BE2C (cell line): ENCODE measurements around the gene SPHK2.

Source experiments
- DNase-seq: peaks from one replicate; pipeline ENCODE4 v3.0.0-alpha.2; 2020
- H3K27me3 ChIP-seq: fragments of 250-450 bp; sonication (Bioruptor Pico); 2 replicates; pipeline ENCODE4 v1.5.1; 2020; ENCODE audit warnings: mild to moderate bottlenecking
- H3K36me3 ChIP-seq: fragments of 250-450 bp; sonication (Bioruptor Pico); 2 replicates; pipeline ENCODE4 v1.5.1; 2020; ENCODE audit warnings: mild to moderate bottlenecking
- H3K4me1 ChIP-seq: fragments of 250-450 bp; sonication (Bioruptor Pico); 2 replicates; pipeline ENCODE4 v1.5.1; 2020
- H3K4me3 ChIP-seq: 2 replicates; pipeline ENCODE4 v1.5.1; 2011; ENCODE audit warnings: low read depth, low read length
- H3K9me3 ChIP-seq: fragments of 250-450 bp; sonication (Bioruptor Pico); 2 replicates; pipeline ENCODE4 v1.5.1; 2020
- TF ChIP-seq, protein P1 (sequence below): IDR thresholded peaks from 2 replicates; pipeline ENCODE4 v1.5.1; 2012; ENCODE audit warnings: mild to moderate bottlenecking, low read depth, low read length

The SPHK2 gene

GRCh38 chr19:48638831-48639381 lies 19.6 kb downstream of the SPHK2 start:
- no peaks in the 10 kb centered on the region for H3K36me3 ChIP-seq
- H3K4me3 ChIP-seq = no peak overlapping the region
- peaks cover 16% of the 10 kb centered on the region for H3K4me1 ChIP-seq
- TF ChIP-seq, protein P1, sequence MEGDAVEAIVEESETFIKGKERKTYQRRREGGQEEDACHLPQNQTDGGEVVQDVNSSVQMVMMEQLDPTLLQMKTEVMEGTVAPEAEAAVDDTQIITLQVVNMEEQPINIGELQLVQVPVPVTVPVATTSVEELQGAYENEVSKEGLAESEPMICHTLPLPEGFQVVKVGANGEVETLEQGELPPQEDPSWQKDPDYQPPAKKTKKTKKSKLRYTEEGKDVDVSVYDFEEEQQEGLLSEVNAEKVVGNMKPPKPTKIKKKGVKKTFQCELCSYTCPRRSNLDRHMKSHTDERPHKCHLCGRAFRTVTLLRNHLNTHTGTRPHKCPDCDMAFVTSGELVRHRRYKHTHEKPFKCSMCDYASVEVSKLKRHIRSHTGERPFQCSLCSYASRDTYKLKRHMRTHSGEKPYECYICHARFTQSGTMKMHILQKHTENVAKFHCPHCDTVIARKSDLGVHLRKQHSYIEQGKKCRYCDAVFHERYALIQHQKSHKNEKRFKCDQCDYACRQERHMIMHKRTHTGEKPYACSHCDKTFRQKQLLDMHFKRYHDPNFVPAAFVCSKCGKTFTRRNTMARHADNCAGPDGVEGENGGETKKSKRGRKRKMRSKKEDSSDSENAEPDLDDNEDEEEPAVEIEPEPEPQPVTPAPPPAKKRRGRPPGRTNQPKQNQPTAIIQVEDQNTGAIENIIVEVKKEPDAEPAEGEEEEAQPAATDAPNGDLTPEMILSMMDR = no peak
- H3K9me3 ChIP-seq = no peaks in the 10 kb centered on the region
- peak; percentile 29 for DNase-seq
- H3K27me3 ChIP-seq = no peaks in the 10 kb centered on the region

GRCh38 chr19:48639483-48640375 lies 20.4 kb downstream of the SPHK2 start:
- Histone ChIP-seq H3K27me3 (no peaks in the 10 kb centered on the region), H3K4me1 (peaks cover 10% of the 10 kb centered on the region), H3K4me3 (no peak overlapping the region), H3K9me3 (no peaks in the 10 kb centered on the region), H3K36me3 (no peaks in the 10 kb centered on the region)
- TF ChIP-seq, protein P1 = no peak
- DNase-seq = no peak

DNA sequence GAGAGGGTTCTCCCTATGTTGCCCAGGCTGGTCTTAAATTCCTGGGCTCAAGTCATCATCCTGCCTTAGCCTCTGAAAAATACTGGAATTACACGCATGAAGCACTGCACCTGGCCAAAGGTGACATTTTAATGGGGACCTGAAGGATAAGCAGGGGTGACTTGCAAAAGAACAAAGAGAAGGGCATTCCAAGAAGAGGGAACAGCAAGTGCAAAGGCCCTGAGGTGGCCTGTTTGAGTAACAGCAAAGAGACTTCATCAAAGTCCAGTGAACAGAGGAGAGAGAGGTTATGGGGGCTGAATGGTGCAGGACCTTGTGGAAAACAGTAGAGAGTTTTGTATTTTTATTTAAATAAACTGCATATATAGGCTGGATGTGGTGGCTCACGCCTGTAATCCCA lies 22.5 kb downstream of the SPHK2 start:
- H3K27me3 ChIP-seq = no peaks in the 10 kb centered on the region
- TF ChIP-seq, protein P1 = no peak
- H3K4me3 ChIP-seq = no peak overlapping the region
- peaks cover 5% of the 10 kb centered on the region for H3K4me1 ChIP-seq
- H3K36me3 ChIP-seq = no peaks in the 10 kb centered on the region
- H3K9me3 ChIP-seq = no peaks in the 10 kb centered on the region
- DNase-seq = no peak

DNA sequence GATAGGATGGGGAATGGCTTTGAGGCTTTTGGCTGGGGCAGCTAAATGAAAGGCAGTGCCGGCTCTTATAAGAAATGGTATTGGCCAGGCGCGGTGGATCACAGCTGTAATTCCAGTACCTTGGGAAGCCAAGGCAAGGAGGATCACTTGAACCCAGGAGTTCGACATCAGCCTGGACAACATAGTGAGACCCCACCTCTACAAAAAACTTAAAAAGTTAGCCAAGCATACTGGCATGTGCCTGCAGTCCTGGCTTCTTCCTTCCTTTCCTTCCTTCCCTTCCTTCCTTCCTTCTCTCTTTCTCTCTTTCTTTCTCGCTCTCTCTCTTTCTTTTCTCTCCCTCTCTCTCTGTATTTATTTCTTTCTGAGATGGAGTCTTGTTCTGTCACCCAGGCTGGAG lies 23.6 kb downstream of the SPHK2 start:
- TF ChIP-seq, protein P1 = no peak
- peaks cover 5% of the 10 kb centered on the region; the same call in 1 of the 2 replicates for H3K4me1 ChIP-seq
- H3K27me3 ChIP-seq = no peaks in the 10 kb centered on the region
- DNase-seq = no peak
- H3K36me3 ChIP-seq = no peaks in the 10 kb centered on the region
- no peak overlapping the region for H3K4me3 ChIP-seq
- H3K9me3 ChIP-seq = no peaks in the 10 kb centered on the region

GRCh38 chr19:48644355-48644754 lies 25.0 kb downstream of the SPHK2 start:
- no peak for DNase-seq
- H3K27me3 ChIP-seq = no peaks in the 10 kb centered on the region
- no peaks in the 10 kb centered on the region for H3K36me3 ChIP-seq
- TF ChIP-seq, protein P1 = no peak
- H3K4me3 ChIP-seq = no peak overlapping the region
- no peaks in the 10 kb centered on the region for H3K4me1 ChIP-seq
- no peaks in the 10 kb centered on the region for H3K9me3 ChIP-seq
